HCT116 (cell line): Measurements from ENCODE around the gene PGC. TPM values are rescaled to one million over a fixed set of nuclear protein-coding genes. Genes with fewer than 3 reads are reported as not detected.
A peak's percentile ranks its signal among the peaks of the same experiment; 100 is the strongest.

ENCODE experiments used
- ATAC-seq: fragments of 200-7000 bp; cut with Tn5 transposase; 2 replicates; pipeline ENCODE4 v1.9.1; 2020; ENCODE audit warnings: mild to moderate bottlenecking, moderate library complexity
- BruUV-seq: library from RNA; stranded (reverse); fragments of 400-500 nt; replicated peaks from 2 replicates; lab custom pipeline; 2021; lab: Mats Ljungman, UMichigan
- CTCF ChIA-PET: fragments of 300-600 bp; sonication (Branson Sonifier 250); formaldehyde crosslinking; loops from one replicate; lab custom pipeline; 2021; ENCODE audit warnings: antibody characterized with exemption; lab: Charles Lee
- POLR2A ChIA-PET: fragments of 300-600, 350-600 bp; sonication (Branson Sonifier 250); formaldehyde crosslinking; loops from one replicate; lab custom pipeline; 2021; ENCODE audit warnings: antibody characterized with exemption; lab: Charles Lee
- RAD21 ChIA-PET, 2 experiments: fragments of 300-600 bp; sonication (Branson Sonifier 250); formaldehyde crosslinking; loops; one replicate each; lab custom pipeline; 2023; ENCODE audit warnings: low total read pairs in 2 of 2; ENCODE audit not compliant: uncharacterized antibody in 2 of 2, unreplicated experiment in 2 of 2, low non-redundant PET in 1 of 2; lab: Charles Lee
- DNase-seq: peaks from one replicate; pipeline ENCODE4 v3.0.0-alpha.2; 2010; ENCODE audit warnings: low read depth, low spot score
- H2AFZ ChIP-seq: fragments of 200-600 bp; shearing (Covaris generic), sonication (generic); 2 replicates; pipeline ENCODE4 v1.6.1; 2017; ENCODE audit warnings: low read depth, mixed run types, mixed read lengths, antibody characterized with exemption, low read length; ENCODE audit not compliant: poor library complexity, severe bottlenecking
- H3K27ac ChIP-seq: 2 replicates; pipeline ENCODE4 v1.5.1; 2012; ENCODE audit warnings: low read depth, low read length
- H3K27me3 ChIP-seq: fragments of 200-600 bp; sonication (generic); 2 replicates; pipeline ENCODE4 v1.6.1; 2016; ENCODE audit warnings: mixed run types, low read length, mixed read lengths; ENCODE audit not compliant: insufficient read depth
- H3K36me3 ChIP-seq, 2 experiments: fragments of 200-500 bp in 1 of 2; fragments of 200-600 bp in 1 of 2; sonication (Bioruptor generic) in 1 of 2; sonication (generic) in 1 of 2; 2 replicates each; pipeline versions ENCODE4 v1.5.1 to v1.6.1; 2014 to 2016; ENCODE audit warnings: low read length in 2 of 2, inconsistent platforms in 1 of 2, mixed read lengths in 1 of 2, mixed run types in 1 of 2; ENCODE audit not compliant: insufficient read depth in 2 of 2, control insufficient read depth in 1 of 2
- H3K4me1 ChIP-seq, 2 experiments: fragments of 200-600 bp in 1 of 2; sonication (generic) in 1 of 2; 2 replicates each; pipeline versions ENCODE4 v1.5.1 to v1.6.1; 2012 to 2017; ENCODE audit warnings: low read length in 2 of 2, inconsistent platforms in 1 of 2, mild to moderate bottlenecking in 1 of 2, mixed read lengths in 1 of 2, mixed run types in 1 of 2, moderate library complexity in 1 of 2; ENCODE audit not compliant: insufficient read depth in 2 of 2, control insufficient read depth in 1 of 2
- H3K4me2 ChIP-seq: fragments of 200-600 bp; sonication (generic); 2 replicates; pipeline ENCODE4 v1.6.1; 2017; ENCODE audit warnings: mixed run types, low read length, mixed read lengths
- H3K4me3 ChIP-seq, 2 experiments: fragments of 200-600 bp in 1 of 2; sonication (generic) in 1 of 2; replicated peaks in 1 of 2; 2 replicates each; pipeline ENCODE4 v1.5.1; 2011 to 2016; ENCODE audit warnings: low read length in 2 of 2, control low read depth in 1 of 2, low read depth in 1 of 2, mild to moderate bottlenecking in 1 of 2, mixed read lengths in 1 of 2, mixed run types in 1 of 2
- H3K79me2 ChIP-seq: fragments of 200-600 bp; sonication (generic); 2 replicates; pipeline ENCODE4 v1.6.1; 2017; ENCODE audit warnings: mild to moderate bottlenecking, mixed run types, low read length, moderate library complexity, mixed read lengths; ENCODE audit not compliant: insufficient read depth
- H3K9ac ChIP-seq: fragments of 200-600 bp; sonication (generic); 2 replicates; pipeline ENCODE4 v1.6.1; 2016; ENCODE audit warnings: low read length, mixed read lengths
- H3K9me2 ChIP-seq: fragments of 200-600 bp; sonication (generic), shearing (Covaris generic); 2 replicates; pipeline ENCODE4 v1.6.1; 2017; ENCODE audit warnings: mixed run types, mild to moderate bottlenecking, moderate library complexity; ENCODE audit not compliant: insufficient read depth
- H3K9me3 ChIP-seq, 2 experiments: fragments of 200-500 bp in 1 of 2; fragments of 200-600 bp in 1 of 2; sonication (Bioruptor generic) in 1 of 2; sonication (generic) in 1 of 2; 2 replicates each; pipeline ENCODE4 v1.6.1; 2014 to 2017; ENCODE audit warnings: low read length in 2 of 2, mixed read lengths in 2 of 2, inconsistent platforms in 1 of 2, low read depth in 1 of 2, mild to moderate bottlenecking in 1 of 2, mixed run types in 1 of 2, moderate library complexity in 1 of 2; ENCODE audit not compliant: control insufficient read depth in 1 of 2, insufficient read depth in 1 of 2
- H4K20me1 ChIP-seq: fragments of 200-600 bp; sonication (generic), shearing (Covaris generic); 2 replicates; pipeline ENCODE4 v1.6.1; 2017; ENCODE audit warnings: mixed run types, mild to moderate bottlenecking, moderate library complexity; ENCODE audit not compliant: insufficient read depth
- ATF3 ChIP-seq: IDR thresholded peaks from 2 replicates; pipeline ENCODE4 v1.6.1; 2012
- CEBPB ChIP-seq: IDR thresholded peaks from 2 replicates; pipeline ENCODE4 v1.6.1; 2012; ENCODE audit warnings: low read depth
- CTCF ChIP-seq, 3 experiments: fragments of 200-600 bp in 1 of 3; sonication (generic) in 1 of 3; IDR thresholded peaks in 2 of 3; conservative IDR thresholded peaks in 1 of 3; 2 replicates each; pipeline ENCODE4 v1.5.1; 2012 to 2017; ENCODE audit warnings: low read depth in 2 of 3, low read length in 2 of 3, antibody characterized with exemption in 1 of 3, borderline replicate concordance in 1 of 3, control low read depth in 1 of 3, mild to moderate bottlenecking in 1 of 3, mixed read lengths in 1 of 3, mixed run types in 1 of 3, moderate library complexity in 1 of 3; ENCODE audit not compliant: insufficient read depth in 1 of 3
- EZH2phosphoT487 ChIP-seq: fragments of 200-600 bp; IDR thresholded peaks from 2 replicates; pipeline ENCODE4 v1.6.1; 2018; ENCODE audit warnings: antibody characterized with exemption, borderline replicate concordance
- JUND ChIP-seq: IDR thresholded peaks from 2 replicates; pipeline ENCODE4 v1.6.1; 2012
- POLR2A ChIP-seq: IDR thresholded peaks from 2 replicates; pipeline ENCODE4 v1.7.0; 2011; ENCODE audit warnings: borderline replicate concordance; ENCODE audit not compliant: insufficient read depth, insufficient read length; ENCODE audit errors: extremely low read depth
- POLR2AphosphoS5 ChIP-seq: IDR thresholded peaks from 2 replicates; pipeline ENCODE4 v1.6.1; 2011; ENCODE audit warnings: mild to moderate bottlenecking, low read depth, low read length, moderate library complexity
- SRF ChIP-seq: IDR thresholded peaks from 2 replicates; pipeline ENCODE4 v1.6.1; 2012; ENCODE audit warnings: low read depth
- YY1 ChIP-seq: IDR thresholded peaks from 2 replicates; pipeline ENCODE4 v1.6.1; 2011; ENCODE audit warnings: low read length, low read depth, moderate library complexity, mild to moderate bottlenecking; ENCODE audit not compliant: insufficient replicate concordance; ENCODE audit errors: extremely low read depth
- ZBTB33 ChIP-seq: IDR thresholded peaks from 2 replicates; pipeline ENCODE4 v1.6.1; 2011; ENCODE audit warnings: mild to moderate bottlenecking, low read length, moderate library complexity; ENCODE audit not compliant: insufficient replicate concordance; ENCODE audit errors: extremely low read depth
- intact Hi-C: fragments of 100-400 bp; cut with micrococcal nuclease; formaldehyde crosslinking; loops from 2 replicates; pipeline ENCODE4 v1.10.0; 2022
- total RNA-seq: library from RNA; stranded (reverse); gene quantifications from one replicate; pipeline ENCODE4 v1.2.1, GENCODE V29; 2021; ENCODE audit not compliant: unreplicated experiment

Gene PGC
- total RNA-seq, 1 experiment from 2014 or later: 1.2 TPM

- intact Hi-C loops: loop anchor here (1.0 to 10.0 kb wide), 5 partner anchors 45 to 435 kb away; partner anchors contain the start of genes MRPS10 and TFEB
- H3K27ac ChIP-seq: peak within 1 kb of the TSS; percentile 69
- H3K9ac ChIP-seq: peak within 1 kb of the TSS; percentile 68
- POLR2A ChIA-PET: no interaction called here
- H4K20me1 ChIP-seq: no peaks in the 10 kb centered on the region
- peaks cover 14 to 23% of the 10 kb centered on the region in 2 experiments for H3K4me1 ChIP-seq
- CTCF ChIA-PET: interaction anchor here (0.7 to 2.8 kb wide), 3 partner anchors 12 to 265 kb away, joined by 3 to 13 read pairs (median 4); no protein-coding TSS in a partner anchor
- H3K4me3 ChIP-seq: peak within 1 kb of the TSS; percentile 77 to 83
- RAD21 ChIA-PET: no interaction called here
- H3K9me3 ChIP-seq: no peaks in the 10 kb centered on the region
- no peaks in the 10 kb centered on the region for H3K9me2 ChIP-seq
- no peaks in the 10 kb centered on the region; a peak in 1 of 4 replicates for H3K36me3 ChIP-seq
- H3K79me2 ChIP-seq: no peaks in the 10 kb centered on the region
- H3K27me3 ChIP-seq: no peaks in the 10 kb centered on the region
- no TSS peak for BruUV-seq
- peak in 2 of 3 experiments; percentile 86 to 90; a peak in 4 of 6 replicates for TF ChIP-seq CTCF (IDR thresholded peaks at IDR 0.05 in 2 of 3, conservative IDR thresholded peaks at IDR 0.05 in 1 of 3; ENCODE audit: borderline replicate concordance in 1 of 3, insufficient read depth in 1 of 3, low read depth in 2 of 3, low read length in 2 of 3)
- no peak for TF ChIP-seq ZBTB33
- TF ChIP-seq SRF: no peak
- TF ChIP-seq YY1: peak; percentile 81
- no peak for TF ChIP-seq JUND
- no peak for TF ChIP-seq CEBPB
- TF ChIP-seq POLR2AphosphoS5: peak; percentile 6
- no peak for TF ChIP-seq POLR2A
- TF ChIP-seq ATF3: no peak
- no peak for TF ChIP-seq EZH2phosphoT487
- DNase-seq (peak; percentile 90), ATAC-seq (peak; percentile 91)
- H3K4me2 ChIP-seq: peak within 1 kb of the TSS; percentile 99
- peak within 1 kb of the TSS; percentile 80 for H2AFZ ChIP-seq
Measured at GRCh38 chr6:41779788-41780550, 32.8 kb upstream of the PGC start, which contains the start of gene FRS3. Gene FRS3, minus strand, starts transcription at chr6:41779900. Its CDS starts 2,913 bp downstream, at chr6:41776987.
